ENCODE data around the gene MMD.

GRCh38 chr17:55433029-55433628 lies 11.5 kb upstream of the MMD start:
- TF ChIP-seq CTCF (conservative IDR thresholded peaks at IDR 0.05 in 1 of 2, IDR thresholded peaks at IDR 0.05 in 1 of 2; ENCODE audit: extremely low read depth in 1 of 2, insufficient read depth in 1 of 2, low read depth in 1 of 2, low read length in 2 of 2) = no peak
- TF ChIP-seq EZH2 (IDR thresholded peaks at IDR 0.05; ENCODE audit: borderline replicate concordance, low read length) = no peak

All from mammary epithelial cell (primary cell).